H1 (cell line): ENCODE data around the gene SLC6A18. TPM values are rescaled to one million over a fixed set of nuclear protein-coding genes. Genes with fewer than 3 reads are reported as not detected.

Experiments
- CBX5 ChIP-seq: fragments of 300-800, 300-1000 bp; sonication (generic); IDR thresholded peaks from 2 replicates; pipeline ENCODE4 v1.7.1; 2016; ENCODE audit warnings: antibody characterized with exemption, low read length, low read depth
- EGR1 ChIP-seq: IDR thresholded peaks from 2 replicates; pipeline ENCODE4 v1.6.1; 2011; ENCODE audit warnings: low read depth, low read length, borderline replicate concordance
- FOSL1 ChIP-seq: IDR thresholded peaks from 2 replicates; pipeline ENCODE4 v1.6.1; 2011; ENCODE audit warnings: mild to moderate bottlenecking, low read depth, low read length, moderate library complexity; ENCODE audit not compliant: insufficient read depth
- POU5F1 ChIP-seq: IDR thresholded peaks from 2 replicates; pipeline ENCODE4 v1.6.1; 2011; ENCODE audit warnings: low read depth, mild to moderate bottlenecking, low read length, moderate library complexity
- RBBP5 ChIP-seq: IDR thresholded peaks from 2 replicates; pipeline ENCODE4 v1.7.1; 2012; ENCODE audit warnings: low read depth, mild to moderate bottlenecking, inconsistent platforms, low read length, moderate library complexity, borderline replicate concordance
- SAP30 ChIP-seq: fragments of 300-600 bp; sonication (generic); IDR thresholded peaks from 2 replicates; pipeline ENCODE4 v1.7.1; 2012; ENCODE audit warnings: low read length, moderate library complexity, mild to moderate bottlenecking, inconsistent platforms; ENCODE audit not compliant: insufficient read depth, insufficient replicate concordance
- SP1 ChIP-seq: IDR thresholded peaks from 2 replicates; pipeline ENCODE4 v1.6.1; 2011; ENCODE audit warnings: low read depth, low read length
- SRF ChIP-seq: IDR thresholded peaks from 2 replicates; pipeline ENCODE4 v1.6.1; 2011; ENCODE audit warnings: mild to moderate bottlenecking, low read depth, low read length, moderate library complexity
- polyA plus RNA-seq, 7 experiments: library from polyadenylated mRNA; depleted of rRNA in 3 of 7; stranded (reverse) in 5 of 7; unstranded in 2 of 7; fragments of >200 nt in 5 of 7; fragments of 200-250 nt in 2 of 7; gene quantifications; 1 replicate in 5 of 7; 2 replicates in 1 of 7; 4 replicates in 1 of 7; pipeline versions ENCODE4 v1.2.1 to v1.2.3, GENCODE V29; 2011 to 2013; ENCODE audit warnings: missing spikeins in 2 of 7, mixed read lengths in 2 of 7
- total RNA-seq: library from RNA; stranded (reverse); fragmentation: NEBNext Ultra II Directional; extraction: Animal tissue kit (Norgen Biotek cat#: 25700); gene quantifications from 2 replicates; pipeline ENCODE4 v1.2.1, GENCODE V29; 2021
- TF ChIP-seq, protein P1 (sequence below): fragments of 300-600 bp; sonication (generic); IDR thresholded peaks from 2 replicates; pipeline ENCODE4 v1.7.1; 2012; ENCODE audit warnings: low read length, moderate library complexity, mild to moderate bottlenecking, inconsistent platforms; ENCODE audit not compliant: insufficient replicate concordance
- TF ChIP-seq, protein P2 (sequence below): IDR thresholded peaks from 2 replicates; pipeline ENCODE4 v1.6.1; 2012; ENCODE audit warnings: low read length, inconsistent platforms

The SLC6A18 gene
- total and polyA plus RNA-seq, 2 of the 8 experiments (the other 6 are each of a cell fraction or from before 2014, with no cell fraction given), result not detected

DNA sequence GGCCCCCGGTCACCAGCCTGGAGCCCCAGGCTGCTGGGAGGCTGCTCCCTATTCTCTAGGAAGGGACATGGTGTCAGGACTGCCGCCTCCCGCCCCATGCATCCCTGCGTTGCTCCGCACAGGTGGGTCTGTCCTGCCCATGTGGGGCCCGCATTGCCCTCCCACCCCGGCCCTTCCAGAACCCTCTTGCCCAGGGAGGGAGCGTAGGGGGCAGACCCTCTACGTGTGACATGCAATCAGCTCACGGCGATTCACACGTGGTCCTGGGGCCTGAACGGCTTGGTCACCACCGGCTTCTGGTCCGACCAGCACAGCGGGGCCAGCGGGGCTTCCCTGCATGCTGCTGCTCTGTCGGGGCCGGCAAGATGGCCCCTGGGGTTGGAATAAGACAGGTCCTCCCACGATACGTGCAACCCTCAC is 14.3 kb upstream of the SLC6A18 start (continued):
- TF ChIP-seq, protein P1, sequence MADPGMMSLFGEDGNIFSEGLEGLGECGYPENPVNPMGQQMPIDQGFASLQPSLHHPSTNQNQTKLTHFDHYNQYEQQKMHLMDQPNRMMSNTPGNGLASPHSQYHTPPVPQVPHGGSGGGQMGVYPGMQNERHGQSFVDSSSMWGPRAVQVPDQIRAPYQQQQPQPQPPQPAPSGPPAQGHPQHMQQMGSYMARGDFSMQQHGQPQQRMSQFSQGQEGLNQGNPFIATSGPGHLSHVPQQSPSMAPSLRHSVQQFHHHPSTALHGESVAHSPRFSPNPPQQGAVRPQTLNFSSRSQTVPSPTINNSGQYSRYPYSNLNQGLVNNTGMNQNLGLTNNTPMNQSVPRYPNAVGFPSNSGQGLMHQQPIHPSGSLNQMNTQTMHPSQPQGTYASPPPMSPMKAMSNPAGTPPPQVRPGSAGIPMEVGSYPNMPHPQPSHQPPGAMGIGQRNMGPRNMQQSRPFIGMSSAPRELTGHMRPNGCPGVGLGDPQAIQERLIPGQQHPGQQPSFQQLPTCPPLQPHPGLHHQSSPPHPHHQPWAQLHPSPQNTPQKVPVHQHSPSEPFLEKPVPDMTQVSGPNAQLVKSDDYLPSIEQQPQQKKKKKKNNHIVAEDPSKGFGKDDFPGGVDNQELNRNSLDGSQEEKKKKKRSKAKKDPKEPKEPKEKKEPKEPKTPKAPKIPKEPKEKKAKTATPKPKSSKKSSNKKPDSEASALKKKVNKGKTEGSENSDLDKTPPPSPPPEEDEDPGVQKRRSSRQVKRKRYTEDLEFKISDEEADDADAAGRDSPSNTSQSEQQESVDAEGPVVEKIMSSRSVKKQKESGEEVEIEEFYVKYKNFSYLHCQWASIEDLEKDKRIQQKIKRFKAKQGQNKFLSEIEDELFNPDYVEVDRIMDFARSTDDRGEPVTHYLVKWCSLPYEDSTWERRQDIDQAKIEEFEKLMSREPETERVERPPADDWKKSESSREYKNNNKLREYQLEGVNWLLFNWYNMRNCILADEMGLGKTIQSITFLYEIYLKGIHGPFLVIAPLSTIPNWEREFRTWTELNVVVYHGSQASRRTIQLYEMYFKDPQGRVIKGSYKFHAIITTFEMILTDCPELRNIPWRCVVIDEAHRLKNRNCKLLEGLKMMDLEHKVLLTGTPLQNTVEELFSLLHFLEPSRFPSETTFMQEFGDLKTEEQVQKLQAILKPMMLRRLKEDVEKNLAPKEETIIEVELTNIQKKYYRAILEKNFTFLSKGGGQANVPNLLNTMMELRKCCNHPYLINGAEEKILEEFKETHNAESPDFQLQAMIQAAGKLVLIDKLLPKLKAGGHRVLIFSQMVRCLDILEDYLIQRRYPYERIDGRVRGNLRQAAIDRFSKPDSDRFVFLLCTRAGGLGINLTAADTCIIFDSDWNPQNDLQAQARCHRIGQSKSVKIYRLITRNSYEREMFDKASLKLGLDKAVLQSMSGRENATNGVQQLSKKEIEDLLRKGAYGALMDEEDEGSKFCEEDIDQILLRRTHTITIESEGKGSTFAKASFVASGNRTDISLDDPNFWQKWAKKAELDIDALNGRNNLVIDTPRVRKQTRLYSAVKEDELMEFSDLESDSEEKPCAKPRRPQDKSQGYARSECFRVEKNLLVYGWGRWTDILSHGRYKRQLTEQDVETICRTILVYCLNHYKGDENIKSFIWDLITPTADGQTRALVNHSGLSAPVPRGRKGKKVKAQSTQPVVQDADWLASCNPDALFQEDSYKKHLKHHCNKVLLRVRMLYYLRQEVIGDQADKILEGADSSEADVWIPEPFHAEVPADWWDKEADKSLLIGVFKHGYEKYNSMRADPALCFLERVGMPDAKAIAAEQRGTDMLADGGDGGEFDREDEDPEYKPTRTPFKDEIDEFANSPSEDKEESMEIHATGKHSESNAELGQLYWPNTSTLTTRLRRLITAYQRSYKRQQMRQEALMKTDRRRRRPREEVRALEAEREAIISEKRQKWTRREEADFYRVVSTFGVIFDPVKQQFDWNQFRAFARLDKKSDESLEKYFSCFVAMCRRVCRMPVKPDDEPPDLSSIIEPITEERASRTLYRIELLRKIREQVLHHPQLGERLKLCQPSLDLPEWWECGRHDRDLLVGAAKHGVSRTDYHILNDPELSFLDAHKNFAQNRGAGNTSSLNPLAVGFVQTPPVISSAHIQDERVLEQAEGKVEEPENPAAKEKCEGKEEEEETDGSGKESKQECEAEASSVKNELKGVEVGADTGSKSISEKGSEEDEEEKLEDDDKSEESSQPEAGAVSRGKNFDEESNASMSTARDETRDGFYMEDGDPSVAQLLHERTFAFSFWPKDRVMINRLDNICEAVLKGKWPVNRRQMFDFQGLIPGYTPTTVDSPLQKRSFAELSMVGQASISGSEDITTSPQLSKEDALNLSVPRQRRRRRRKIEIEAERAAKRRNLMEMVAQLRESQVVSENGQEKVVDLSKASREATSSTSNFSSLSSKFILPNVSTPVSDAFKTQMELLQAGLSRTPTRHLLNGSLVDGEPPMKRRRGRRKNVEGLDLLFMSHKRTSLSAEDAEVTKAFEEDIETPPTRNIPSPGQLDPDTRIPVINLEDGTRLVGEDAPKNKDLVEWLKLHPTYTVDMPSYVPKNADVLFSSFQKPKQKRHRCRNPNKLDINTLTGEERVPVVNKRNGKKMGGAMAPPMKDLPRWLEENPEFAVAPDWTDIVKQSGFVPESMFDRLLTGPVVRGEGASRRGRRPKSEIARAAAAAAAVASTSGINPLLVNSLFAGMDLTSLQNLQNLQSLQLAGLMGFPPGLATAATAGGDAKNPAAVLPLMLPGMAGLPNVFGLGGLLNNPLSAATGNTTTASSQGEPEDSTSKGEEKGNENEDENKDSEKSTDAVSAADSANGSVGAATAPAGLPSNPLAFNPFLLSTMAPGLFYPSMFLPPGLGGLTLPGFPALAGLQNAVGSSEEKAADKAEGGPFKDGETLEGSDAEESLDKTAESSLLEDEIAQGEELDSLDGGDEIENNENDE, result no peak
- no peak for TF ChIP-seq POU5F1
- no peak for TF ChIP-seq EGR1
- no peak for TF ChIP-seq SRF
- no peak for TF ChIP-seq RBBP5
- TF ChIP-seq, protein P2, sequence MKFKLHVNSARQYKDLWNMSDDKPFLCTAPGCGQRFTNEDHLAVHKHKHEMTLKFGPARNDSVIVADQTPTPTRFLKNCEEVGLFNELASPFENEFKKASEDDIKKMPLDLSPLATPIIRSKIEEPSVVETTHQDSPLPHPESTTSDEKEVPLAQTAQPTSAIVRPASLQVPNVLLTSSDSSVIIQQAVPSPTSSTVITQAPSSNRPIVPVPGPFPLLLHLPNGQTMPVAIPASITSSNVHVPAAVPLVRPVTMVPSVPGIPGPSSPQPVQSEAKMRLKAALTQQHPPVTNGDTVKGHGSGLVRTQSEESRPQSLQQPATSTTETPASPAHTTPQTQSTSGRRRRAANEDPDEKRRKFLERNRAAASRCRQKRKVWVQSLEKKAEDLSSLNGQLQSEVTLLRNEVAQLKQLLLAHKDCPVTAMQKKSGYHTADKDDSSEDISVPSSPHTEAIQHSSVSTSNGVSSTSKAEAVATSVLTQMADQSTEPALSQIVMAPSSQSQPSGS, result no peak
- TF ChIP-seq CBX5, result no peak
- no peak for TF ChIP-seq SAP30
- TF ChIP-seq FOSL1, result no peak
- TF ChIP-seq SP1, result no peak
